Measurements from ENCODE around the gene CAPN8. TPM values are rescaled to one million over a fixed set of nuclear protein-coding genes. Genes with fewer than 3 reads are reported as not detected.

The CAPN8 gene
- total and polyA plus RNA-seq, 4 donors = 0.08 to 0.16 TPM; not detected in 2

DNA sequence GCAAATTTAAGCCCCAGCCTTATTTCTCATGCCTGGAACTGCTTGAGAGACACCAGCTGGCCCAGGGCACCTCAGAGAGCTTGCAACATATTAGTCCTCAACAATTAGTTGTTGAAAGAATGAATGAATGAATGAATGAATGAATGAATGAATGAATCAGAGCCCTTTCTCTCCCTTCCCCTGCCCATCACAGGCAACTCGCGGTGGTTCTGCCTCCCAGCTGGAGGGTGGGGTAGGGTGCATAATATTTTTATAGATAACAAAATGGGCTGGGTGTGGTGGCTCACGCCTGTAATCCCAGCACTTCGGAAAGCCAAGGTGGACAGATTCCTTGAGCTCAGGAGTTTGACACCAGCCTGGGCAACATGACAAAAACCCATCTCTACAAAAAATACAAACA lies 162.2 kb downstream of the CAPN8 start (continued):
- no peak for TF ChIP-seq SP1 (IDR thresholded peaks at IDR 0.05)
- TF ChIP-seq FOXA2 (IDR thresholded peaks at IDR 0.05) = no peak
- no peak for TF ChIP-seq FOXA1 (IDR thresholded peaks at IDR 0.05)
- TF ChIP-seq, protein P1, sequence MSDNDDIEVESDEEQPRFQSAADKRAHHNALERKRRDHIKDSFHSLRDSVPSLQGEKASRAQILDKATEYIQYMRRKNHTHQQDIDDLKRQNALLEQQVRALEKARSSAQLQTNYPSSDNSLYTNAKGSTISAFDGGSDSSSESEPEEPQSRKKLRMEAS (IDR thresholded peaks at IDR 0.05) = no peak
- TF ChIP-seq, protein P2, sequence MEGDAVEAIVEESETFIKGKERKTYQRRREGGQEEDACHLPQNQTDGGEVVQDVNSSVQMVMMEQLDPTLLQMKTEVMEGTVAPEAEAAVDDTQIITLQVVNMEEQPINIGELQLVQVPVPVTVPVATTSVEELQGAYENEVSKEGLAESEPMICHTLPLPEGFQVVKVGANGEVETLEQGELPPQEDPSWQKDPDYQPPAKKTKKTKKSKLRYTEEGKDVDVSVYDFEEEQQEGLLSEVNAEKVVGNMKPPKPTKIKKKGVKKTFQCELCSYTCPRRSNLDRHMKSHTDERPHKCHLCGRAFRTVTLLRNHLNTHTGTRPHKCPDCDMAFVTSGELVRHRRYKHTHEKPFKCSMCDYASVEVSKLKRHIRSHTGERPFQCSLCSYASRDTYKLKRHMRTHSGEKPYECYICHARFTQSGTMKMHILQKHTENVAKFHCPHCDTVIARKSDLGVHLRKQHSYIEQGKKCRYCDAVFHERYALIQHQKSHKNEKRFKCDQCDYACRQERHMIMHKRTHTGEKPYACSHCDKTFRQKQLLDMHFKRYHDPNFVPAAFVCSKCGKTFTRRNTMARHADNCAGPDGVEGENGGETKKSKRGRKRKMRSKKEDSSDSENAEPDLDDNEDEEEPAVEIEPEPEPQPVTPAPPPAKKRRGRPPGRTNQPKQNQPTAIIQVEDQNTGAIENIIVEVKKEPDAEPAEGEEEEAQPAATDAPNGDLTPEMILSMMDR (IDR thresholded peaks at IDR 0.05; ENCODE audit: low read depth, low read length, missing input control) = no peak
- TF ChIP-seq GABPA (IDR thresholded peaks at IDR 0.05 in 1 of 2, conservative IDR thresholded peaks at IDR 0.05 in 1 of 2) = no peak

DNA sequence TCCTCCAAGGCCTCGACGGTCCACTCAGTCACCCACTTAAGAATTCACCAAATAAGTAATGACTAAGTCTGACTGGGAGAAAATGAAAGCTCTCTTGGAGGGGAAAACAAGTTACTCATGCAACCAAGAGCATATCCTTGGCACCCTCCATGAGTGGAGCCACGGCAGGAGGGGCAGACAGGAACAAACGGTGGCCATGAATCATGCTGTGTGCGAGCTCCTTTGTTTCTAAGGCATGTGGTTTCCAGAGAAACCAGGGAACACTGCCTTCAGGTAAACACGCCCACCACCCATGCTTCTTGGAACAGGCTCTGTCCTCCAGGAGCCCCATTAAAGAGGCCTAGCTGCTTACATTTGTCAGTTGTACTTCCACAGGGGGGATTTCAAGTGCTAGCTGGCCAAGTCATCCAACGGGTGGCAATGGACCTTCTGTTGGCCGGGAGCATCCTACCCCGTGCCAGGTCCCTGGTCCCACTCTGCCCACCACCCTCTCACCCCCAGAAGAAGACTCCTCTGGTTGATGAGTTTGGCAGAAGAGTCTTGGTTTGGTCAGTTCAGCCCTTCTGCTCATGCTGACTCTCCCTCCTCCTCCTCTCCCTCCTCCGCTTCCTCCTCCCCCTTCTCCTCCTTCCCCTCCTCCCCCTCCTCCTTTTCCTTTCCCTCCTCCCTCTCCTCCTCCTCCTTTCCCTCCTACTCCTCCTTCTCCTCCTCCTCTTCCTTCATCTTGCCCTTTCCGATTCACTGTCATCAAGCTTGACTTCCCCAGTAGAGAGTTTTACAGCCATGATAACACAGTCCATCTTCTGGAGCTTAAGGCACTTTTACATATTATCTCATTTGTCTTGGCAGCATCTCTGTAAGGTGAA lies 164.7 kb downstream of the CAPN8 start:
- H3K27ac ChIP-seq (ENCODE audit: low read depth in 1 of 2, low read length in 2 of 2) = no peak overlapping the region

DNA sequence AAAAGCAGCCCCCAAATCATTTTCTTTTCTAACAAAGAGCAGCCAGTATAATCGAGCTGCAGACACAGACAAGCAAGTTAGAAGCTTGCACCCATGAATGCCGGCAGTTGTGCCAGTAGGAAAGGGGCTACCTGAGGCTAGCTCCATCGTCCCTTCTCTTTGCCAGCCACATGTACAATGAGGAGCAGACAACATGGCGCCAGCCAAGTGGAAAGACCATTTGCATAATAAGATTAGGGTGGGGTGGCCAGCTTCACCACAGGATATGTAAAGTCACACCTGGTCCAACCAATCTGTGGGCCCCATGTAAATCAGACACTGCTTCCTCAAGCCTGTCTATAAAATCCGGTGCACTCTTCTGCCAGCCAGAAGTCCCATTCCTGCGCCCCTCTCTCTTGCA lies 168.6 kb downstream of the CAPN8 start:
- 89% methylated on average over 6 of the region's 6 CpGs for WGBS
- Histone ChIP-seq H3K27ac (ENCODE audit: low read depth in 1 of 2, low read length in 2 of 2) (no peak overlapping the region), H3K36me3 (ENCODE audit: control insufficient read depth in 4 of 4, insufficient read depth in 3 of 4, low read depth in 1 of 4, low read length in 3 of 4) (no peaks in the 10 kb centered on the region), H3K9ac (ENCODE audit: low read depth in 1 of 2, low read length in 2 of 2) (no peak overlapping the region), H3K4me1 (ENCODE audit: control insufficient read depth in 4 of 4, insufficient read depth in 4 of 4, low read length in 3 of 4) (no peaks in the 10 kb centered on the region), H3K27me3 (ENCODE audit: control insufficient read depth in 4 of 4, insufficient read depth in 4 of 4, low read length in 3 of 4) (no peaks in the 10 kb centered on the region), H3K4me3 (ENCODE audit: low read depth in 1 of 3, low read length in 3 of 3) (no peak overlapping the region), H3K9me3 (ENCODE audit: control insufficient read depth in 4 of 4, low read length in 3 of 4) (no peaks in the 10 kb centered on the region)
- DNase-seq (ENCODE audit: low spot score) = no peak
- TF ChIP-seq RXRA (IDR thresholded peaks at IDR 0.05) (no peak), EGR1 (IDR thresholded peaks at IDR 0.05; ENCODE audit: low read depth in 2 of 2) (no peak), RAD21 (IDR thresholded peaks at IDR 0.05) (no peak), NR2F2 (IDR thresholded peaks at IDR 0.05) (no peak), JUND (IDR thresholded peaks at IDR 0.05) (no peak), FOXA1 (IDR thresholded peaks at IDR 0.05) (no peak), GABPA (IDR thresholded peaks at IDR 0.05 in 1 of 2, conservative IDR thresholded peaks at IDR 0.05 in 1 of 2) (no peak)
- TF ChIP-seq, protein P2 (IDR thresholded peaks at IDR 0.05; ENCODE audit: low read depth, low read length, missing input control) = no peak
- TF ChIP-seq, protein P3, sequence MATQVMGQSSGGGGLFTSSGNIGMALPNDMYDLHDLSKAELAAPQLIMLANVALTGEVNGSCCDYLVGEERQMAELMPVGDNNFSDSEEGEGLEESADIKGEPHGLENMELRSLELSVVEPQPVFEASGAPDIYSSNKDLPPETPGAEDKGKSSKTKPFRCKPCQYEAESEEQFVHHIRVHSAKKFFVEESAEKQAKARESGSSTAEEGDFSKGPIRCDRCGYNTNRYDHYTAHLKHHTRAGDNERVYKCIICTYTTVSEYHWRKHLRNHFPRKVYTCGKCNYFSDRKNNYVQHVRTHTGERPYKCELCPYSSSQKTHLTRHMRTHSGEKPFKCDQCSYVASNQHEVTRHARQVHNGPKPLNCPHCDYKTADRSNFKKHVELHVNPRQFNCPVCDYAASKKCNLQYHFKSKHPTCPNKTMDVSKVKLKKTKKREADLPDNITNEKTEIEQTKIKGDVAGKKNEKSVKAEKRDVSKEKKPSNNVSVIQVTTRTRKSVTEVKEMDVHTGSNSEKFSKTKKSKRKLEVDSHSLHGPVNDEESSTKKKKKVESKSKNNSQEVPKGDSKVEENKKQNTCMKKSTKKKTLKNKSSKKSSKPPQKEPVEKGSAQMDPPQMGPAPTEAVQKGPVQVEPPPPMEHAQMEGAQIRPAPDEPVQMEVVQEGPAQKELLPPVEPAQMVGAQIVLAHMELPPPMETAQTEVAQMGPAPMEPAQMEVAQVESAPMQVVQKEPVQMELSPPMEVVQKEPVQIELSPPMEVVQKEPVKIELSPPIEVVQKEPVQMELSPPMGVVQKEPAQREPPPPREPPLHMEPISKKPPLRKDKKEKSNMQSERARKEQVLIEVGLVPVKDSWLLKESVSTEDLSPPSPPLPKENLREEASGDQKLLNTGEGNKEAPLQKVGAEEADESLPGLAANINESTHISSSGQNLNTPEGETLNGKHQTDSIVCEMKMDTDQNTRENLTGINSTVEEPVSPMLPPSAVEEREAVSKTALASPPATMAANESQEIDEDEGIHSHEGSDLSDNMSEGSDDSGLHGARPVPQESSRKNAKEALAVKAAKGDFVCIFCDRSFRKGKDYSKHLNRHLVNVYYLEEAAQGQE (IDR thresholded peaks at IDR 0.05) = no peak

More for the DNA sequence above, 164.7 kb downstream of the CAPN8 start:
- DNase-seq (ENCODE audit: low spot score) = no peak
- no peak for TF ChIP-seq SP1 (IDR thresholded peaks at IDR 0.05)
- no peak for TF ChIP-seq YY1 (IDR thresholded peaks at IDR 0.05)
- TF ChIP-seq FOXA1 (IDR thresholded peaks at IDR 0.05) = no peak
- TF ChIP-seq, protein P2 (IDR thresholded peaks at IDR 0.05; ENCODE audit: low read depth, low read length, missing input control) = no peak
- TF ChIP-seq, protein P1 (IDR thresholded peaks at IDR 0.05) = no peak
- no peak for TF ChIP-seq RAD21 (IDR thresholded peaks at IDR 0.05)
- TF ChIP-seq TAF1 (conservative IDR thresholded peaks at IDR 0.05) = no peak
- TF ChIP-seq JUND (IDR thresholded peaks at IDR 0.05) = no peak
- H3K36me3 ChIP-seq (ENCODE audit: control insufficient read depth in 4 of 4, insufficient read depth in 3 of 4, low read depth in 1 of 4, low read length in 3 of 4) = no peaks in the 10 kb centered on the region
- no peaks in the 10 kb centered on the region for H3K27me3 ChIP-seq (ENCODE audit: control insufficient read depth in 4 of 4, insufficient read depth in 4 of 4, low read length in 3 of 4)
- no peak overlapping the region for H3K4me3 ChIP-seq (ENCODE audit: low read depth in 1 of 3, low read length in 3 of 3)
- H3K4me1 ChIP-seq (ENCODE audit: control insufficient read depth in 4 of 4, insufficient read depth in 4 of 4, low read length in 3 of 4) = no peaks in the 10 kb centered on the region
- WGBS = 83% methylated on average over 11 of the region's 11 CpGs
- H3K9me3 ChIP-seq (ENCODE audit: control insufficient read depth in 4 of 4, low read length in 3 of 4) = no peaks in the 10 kb centered on the region
- no peak overlapping the region for H3K9ac ChIP-seq (ENCODE audit: low read depth in 1 of 2, low read length in 2 of 2)
